GM23248 (cell line): ENCODE measurements around the gene UNC119.

Experiments
- EZH2 ChIP-seq: fragments of 200-600 bp; sonication (generic); IDR thresholded peaks from 2 replicates; pipeline ENCODE4 v1.6.1; 2018; ENCODE audit warnings: antibody characterized with exemption, mild to moderate bottlenecking; ENCODE audit not compliant: insufficient read depth, poor library complexity, severe bottlenecking
- EZH2phosphoT487 ChIP-seq: fragments of 200-600 bp; sonication (generic); IDR thresholded peaks from 2 replicates; pipeline ENCODE4 v1.6.1; 2018; ENCODE audit warnings: antibody characterized with exemption, moderate library complexity, mild to moderate bottlenecking, low read depth; ENCODE audit not compliant: insufficient read depth

GRCh38 chr17:28597606-28598383, 45.4 kb upstream of the UNC119 start:
- TF ChIP-seq EZH2phosphoT487: no peak
- no peak for TF ChIP-seq EZH2
